Measurements from ENCODE around the gene EMP3.

EMP3 gene

DNA sequence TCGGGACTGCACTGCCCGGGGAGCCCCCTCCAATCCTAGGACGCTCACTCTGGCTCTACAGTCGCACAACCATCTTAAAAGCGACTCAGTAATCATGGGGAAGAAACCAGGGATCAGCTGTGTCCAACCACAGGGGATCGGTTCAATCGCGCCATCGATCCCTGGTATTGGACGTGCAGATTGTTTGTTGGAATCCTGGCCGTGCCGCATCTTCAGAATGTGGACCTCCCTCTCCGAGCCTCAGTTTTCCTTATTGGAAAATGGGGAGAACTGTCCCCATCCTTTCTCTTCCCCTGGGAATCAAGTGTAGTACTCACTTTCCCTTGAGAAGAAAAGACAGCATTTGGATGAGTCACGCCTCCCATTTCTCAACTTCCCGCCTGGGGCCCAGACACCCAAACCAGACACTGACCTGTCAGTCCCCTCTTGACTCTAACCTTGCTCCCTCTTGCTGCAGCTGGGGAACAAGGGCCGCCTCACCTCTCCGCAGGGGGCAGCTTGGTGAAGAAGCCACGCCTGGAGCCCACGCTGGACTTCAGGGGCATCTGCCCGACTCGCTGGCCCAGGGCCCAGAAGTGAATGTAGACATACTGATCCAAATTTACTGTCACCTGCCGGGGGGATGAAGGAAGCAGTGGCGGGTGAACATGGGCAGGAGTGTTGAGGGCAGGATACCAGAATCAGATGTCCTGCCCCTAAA lies 17.6 kb downstream of the EMP3 start:
- no peak overlapping the region for H3K4me3 ChIP-seq (ENCODE audit: low read depth, low read length)
- DNase-seq (ENCODE audit: low read depth) = no peak
- in situ Hi-C loops (cut with HindIII; ENCODE audit: low sequenced_read_pairs) = no loop called here
- TF ChIP-seq, protein P1, sequence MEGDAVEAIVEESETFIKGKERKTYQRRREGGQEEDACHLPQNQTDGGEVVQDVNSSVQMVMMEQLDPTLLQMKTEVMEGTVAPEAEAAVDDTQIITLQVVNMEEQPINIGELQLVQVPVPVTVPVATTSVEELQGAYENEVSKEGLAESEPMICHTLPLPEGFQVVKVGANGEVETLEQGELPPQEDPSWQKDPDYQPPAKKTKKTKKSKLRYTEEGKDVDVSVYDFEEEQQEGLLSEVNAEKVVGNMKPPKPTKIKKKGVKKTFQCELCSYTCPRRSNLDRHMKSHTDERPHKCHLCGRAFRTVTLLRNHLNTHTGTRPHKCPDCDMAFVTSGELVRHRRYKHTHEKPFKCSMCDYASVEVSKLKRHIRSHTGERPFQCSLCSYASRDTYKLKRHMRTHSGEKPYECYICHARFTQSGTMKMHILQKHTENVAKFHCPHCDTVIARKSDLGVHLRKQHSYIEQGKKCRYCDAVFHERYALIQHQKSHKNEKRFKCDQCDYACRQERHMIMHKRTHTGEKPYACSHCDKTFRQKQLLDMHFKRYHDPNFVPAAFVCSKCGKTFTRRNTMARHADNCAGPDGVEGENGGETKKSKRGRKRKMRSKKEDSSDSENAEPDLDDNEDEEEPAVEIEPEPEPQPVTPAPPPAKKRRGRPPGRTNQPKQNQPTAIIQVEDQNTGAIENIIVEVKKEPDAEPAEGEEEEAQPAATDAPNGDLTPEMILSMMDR (IDR thresholded peaks at IDR 0.05; ENCODE audit: low read depth, low read length, missing control alignments) = no peak

DNA sequence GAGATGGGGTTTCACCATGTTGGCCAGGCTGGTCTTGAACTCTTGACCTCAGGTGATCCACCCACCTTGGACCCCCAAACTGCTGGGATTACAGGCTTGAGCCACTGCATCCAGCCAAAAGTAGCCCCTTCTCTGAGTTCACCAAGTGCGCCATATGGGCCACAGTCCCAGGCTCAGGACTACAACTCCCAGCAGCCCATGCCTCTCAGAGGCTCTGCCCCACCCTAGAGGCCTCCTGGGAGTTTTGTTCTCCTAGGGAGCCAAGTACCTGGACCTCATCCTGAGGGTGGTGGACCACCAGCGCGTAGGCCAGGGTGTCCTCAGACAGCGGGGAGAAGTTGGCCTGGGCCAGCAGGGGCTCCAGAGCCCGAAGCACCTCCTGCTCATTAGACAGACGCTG lies 19.5 kb downstream of the EMP3 start:
- TF ChIP-seq, protein P1 (IDR thresholded peaks at IDR 0.05; ENCODE audit: low read depth, low read length, missing control alignments) = no peak
- no peak overlapping the region for H3K4me3 ChIP-seq (ENCODE audit: low read depth, low read length)
- DNase-seq (ENCODE audit: low read depth) = no peak
- in situ Hi-C loops (cut with HindIII; ENCODE audit: low sequenced_read_pairs) = no loop called here

DNA sequence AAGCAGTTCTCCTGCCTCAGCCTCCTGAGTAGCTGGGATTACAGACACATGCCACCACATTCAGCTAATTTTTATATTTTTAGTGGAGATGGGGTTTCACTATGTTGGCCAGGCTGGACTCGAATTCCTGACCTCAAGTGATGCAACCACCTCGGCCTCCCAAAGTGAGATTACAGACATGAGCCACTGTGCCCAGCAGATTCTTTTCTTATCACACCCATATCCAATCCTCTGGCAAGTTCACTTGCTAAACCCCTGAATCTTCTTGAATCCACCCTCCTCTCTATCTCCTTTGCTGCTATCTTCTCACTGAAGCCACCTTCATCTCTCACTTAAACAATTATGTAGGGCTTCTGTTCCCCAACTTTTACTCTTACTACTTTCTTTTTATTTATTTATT lies 20.8 kb downstream of the EMP3 start:
- TF ChIP-seq, protein P1 (IDR thresholded peaks at IDR 0.05; ENCODE audit: low read depth, low read length, missing control alignments) = no peak
- no peak for DNase-seq (ENCODE audit: low read depth)
- H3K4me3 ChIP-seq (ENCODE audit: low read depth, low read length) = no peak overlapping the region
- in situ Hi-C loops (cut with HindIII; ENCODE audit: low sequenced_read_pairs) = no loop called here

DNA sequence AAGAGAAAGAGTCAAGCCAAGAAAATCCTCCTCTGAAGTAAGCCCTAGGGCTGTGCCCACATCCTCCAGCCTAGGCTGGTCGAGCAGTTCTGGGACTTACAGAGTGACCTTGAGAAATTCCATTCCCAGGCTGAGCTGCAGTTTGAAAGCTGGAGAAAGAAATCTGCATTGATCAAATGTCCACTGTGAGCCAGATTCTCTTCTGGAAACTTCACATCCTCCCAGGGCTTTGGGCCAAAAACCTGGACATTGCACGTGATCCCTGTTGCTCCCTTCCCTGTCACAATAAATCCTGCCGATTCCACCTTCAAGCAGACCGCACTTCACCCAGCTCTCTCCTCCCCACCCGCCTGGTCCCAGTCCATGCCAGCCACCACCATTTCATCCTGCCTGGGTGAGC lies 22.7 kb downstream of the EMP3 start:
- DNase-seq (ENCODE audit: low read depth) = no peak
- in situ Hi-C loops (cut with HindIII; ENCODE audit: low sequenced_read_pairs) = no loop called here
- no peak overlapping the region for H3K4me3 ChIP-seq (ENCODE audit: low read depth, low read length)
- TF ChIP-seq, protein P1 (IDR thresholded peaks at IDR 0.05; ENCODE audit: low read depth, low read length, missing control alignments) = no peak

DNA sequence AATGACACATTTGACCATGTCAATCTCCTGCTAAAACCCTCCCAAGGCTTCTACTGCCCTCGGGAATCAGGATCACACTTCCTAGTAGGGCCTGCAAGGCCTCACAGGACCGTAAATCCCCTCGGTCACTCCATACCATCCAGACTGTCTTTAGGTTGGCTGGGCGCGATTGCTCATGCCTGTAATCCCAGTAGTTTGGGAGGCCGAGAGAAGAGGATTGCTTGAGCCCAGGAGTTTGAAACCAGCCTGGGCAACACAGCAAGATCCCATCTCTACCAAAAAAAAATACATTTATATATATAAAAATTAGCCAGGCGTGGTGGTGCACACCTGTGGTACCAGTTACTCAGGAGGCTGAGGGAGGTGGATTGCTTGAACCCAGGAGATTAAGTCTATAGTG lies 23.4 kb downstream of the EMP3 start:
- no peak overlapping the region for H3K4me3 ChIP-seq (ENCODE audit: low read depth, low read length)
- DNase-seq (ENCODE audit: low read depth) = no peak
- TF ChIP-seq, protein P1 (IDR thresholded peaks at IDR 0.05; ENCODE audit: low read depth, low read length, missing control alignments) = no peak
- in situ Hi-C loops (cut with HindIII; ENCODE audit: low sequenced_read_pairs) = no loop called here

DNA sequence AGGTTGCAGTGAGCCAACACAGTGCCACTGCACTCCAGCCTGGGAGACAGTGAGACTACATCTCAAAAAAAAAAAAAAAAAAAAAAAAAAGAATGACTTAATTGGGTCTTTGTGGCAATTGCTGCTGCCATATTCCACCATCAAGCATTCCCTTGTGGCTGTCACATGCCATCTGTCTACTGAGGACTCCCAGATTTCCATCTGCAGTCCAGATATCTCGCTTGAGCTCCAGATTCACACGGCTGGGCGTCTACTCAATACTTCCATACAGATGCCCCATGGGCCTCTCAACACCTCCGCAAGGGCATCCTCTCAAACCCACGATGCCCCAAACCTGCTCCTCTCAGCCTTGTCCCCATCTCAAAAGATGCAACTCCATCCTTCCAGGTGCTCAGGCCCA lies 25.5 kb downstream of the EMP3 start:
- TF ChIP-seq, protein P1 (IDR thresholded peaks at IDR 0.05; ENCODE audit: low read depth, low read length, missing control alignments) = no peak
- in situ Hi-C loops (cut with HindIII; ENCODE audit: low sequenced_read_pairs) = no loop called here
- no peak for DNase-seq (ENCODE audit: low read depth)
- H3K4me3 ChIP-seq (ENCODE audit: low read depth, low read length) = no peak overlapping the region
